D721Med (cell line): ENCODE data around the gene DNAJB12.
A peak's percentile ranks its signal among the peaks of the same experiment; 100 is the strongest.

Experiments
- DNase-seq: peaks from one replicate; pipeline ENCODE4 v3.0.0; 2011; ENCODE audit warnings: low spot score; ENCODE audit not compliant: insufficient read length
- FAIRE-seq: peaks from 2 replicates; lab custom pipeline; 2011; peaks lifted over from hg19 to GRCh38; lab: Jason Lieb, UNC
- CTCF ChIP-seq: IDR thresholded peaks from 2 replicates; pipeline ENCODE4 v1.5.1; 2012; ENCODE audit warnings: mild to moderate bottlenecking, control low read depth; ENCODE audit not compliant: insufficient read depth; ENCODE audit errors: missing control alignments

The DNAJB12 gene

GRCh38 chr10:72323771-72324191 is 30.9 kb downstream of the DNAJB12 start:
- FAIRE-seq (no peak), DNase-seq (no peak)
- TF ChIP-seq CTCF = no peak

DNA sequence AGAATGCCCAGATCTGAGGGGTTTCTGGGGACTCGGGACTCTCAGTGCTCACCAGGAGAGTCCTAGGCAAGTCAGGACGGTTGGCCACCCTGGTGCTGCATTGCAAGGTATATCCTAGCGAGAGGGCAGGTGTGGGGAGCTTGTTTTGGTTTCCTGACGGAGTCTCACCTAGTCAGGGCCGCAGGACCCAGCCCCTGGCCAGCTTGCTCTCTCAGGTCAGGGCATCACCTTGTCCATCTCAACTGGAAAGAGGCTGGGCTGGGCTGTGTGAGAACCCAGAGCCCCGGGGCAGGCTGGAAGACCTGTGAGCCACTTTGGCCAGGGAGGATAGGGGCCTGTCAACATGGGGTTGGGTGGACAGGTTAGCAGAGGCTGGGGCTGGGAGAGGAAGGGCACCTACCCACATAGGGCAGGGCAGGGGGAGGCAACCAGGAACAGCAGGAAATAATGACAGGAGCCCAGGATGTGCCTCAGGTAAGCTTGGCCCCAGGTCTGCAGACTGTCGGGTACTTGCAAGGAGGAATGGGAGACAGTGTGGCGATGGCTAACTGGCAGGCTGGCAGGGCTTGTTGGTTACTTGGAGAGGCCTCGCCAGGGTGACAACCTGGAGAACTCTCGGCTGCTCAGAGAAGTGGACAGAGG is 31.5 kb downstream of the DNAJB12 start:
- FAIRE-seq (no peak), DNase-seq (no peak)
- no peak for TF ChIP-seq CTCF

DNA sequence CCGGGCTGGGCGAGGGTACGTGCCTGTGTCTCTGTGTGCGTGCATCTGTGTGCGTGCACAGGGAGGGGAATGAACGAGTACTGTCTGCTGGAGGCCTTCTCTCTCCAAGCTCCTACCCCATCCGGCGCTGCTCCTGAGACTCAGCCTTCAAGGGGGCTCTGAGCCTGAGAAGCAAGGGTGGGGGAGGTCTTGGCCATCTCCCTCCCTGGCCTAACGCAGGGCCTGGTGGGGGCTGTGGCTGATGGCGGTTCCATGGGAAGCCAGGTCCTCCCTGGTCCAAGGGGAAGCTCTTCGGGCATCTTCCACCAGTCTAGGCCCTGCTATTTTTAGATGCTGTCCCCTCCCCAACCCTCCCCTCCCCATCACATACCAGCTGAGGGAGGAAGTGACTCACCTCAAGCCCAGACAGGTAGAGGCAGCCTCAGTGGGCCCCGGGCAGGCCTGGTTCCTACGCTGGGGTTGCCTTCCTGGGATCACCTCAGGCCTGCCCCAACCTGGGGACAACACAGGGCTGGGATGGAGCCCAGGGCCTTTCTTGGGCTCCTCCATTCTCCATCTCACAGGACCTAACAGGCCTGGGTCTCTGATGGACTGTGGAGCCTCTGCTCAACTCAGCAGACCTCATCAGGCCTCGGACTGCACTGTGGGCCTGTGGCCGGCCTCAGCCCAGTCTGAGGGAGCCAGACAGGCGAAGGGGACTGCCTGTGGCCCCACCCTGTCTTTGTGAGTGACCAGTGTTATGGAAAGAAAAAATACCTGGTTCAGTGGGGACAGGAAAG is 32.2 kb downstream of the DNAJB12 start:
- no peak for TF ChIP-seq CTCF
- DNase-seq = no peak
- FAIRE-seq = no peak

DNA sequence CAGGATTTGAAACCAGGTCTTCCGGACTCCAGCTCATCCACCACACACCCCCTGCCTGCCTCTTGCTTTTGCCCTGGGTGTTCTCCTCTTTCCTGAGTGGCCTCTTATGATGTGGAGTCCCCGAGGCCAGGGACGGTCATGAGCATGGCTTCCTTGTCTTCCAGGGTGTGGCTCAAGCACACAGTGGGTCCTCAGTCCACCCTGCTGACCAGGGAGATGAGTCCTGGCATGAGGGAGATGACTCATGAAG is 32.8 kb downstream of the DNAJB12 start:
- no peak for DNase-seq
- no peak for TF ChIP-seq CTCF
- no peak for FAIRE-seq

GRCh38 chr10:72321248-72322029 is 33.3 kb downstream of the DNAJB12 start:
- TF ChIP-seq CTCF = no peak
- FAIRE-seq (no peak), DNase-seq (no peak)

DNA sequence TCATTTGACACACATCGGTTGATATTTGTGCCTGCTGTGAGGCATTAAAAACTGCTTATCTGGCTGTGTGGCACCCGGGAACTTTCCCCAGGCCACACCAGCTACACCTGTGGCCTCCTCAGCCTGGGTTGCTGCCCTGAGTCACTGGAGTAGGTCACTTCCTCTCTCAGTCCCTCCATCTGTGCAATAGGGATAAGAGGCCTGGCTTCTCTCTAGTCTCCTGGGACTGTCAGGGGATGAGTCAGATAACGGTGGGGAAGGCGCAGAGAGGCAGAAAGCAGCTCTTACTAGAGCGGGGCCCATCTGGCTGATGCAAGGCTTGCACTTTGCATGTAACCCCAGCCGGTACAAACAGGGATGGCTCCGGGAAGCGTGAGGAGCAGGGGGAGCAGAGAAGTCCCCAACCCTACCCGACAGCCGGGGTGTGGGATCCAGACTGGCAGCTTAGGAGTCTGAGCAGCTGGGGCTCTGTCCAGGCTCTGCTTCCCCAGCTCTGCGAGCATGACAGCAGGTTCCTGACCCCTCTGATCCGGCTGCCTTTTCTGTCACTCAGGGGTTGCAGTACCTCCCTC is 34.0 kb downstream of the DNAJB12 start:
- no peak for TF ChIP-seq CTCF
- no peak for FAIRE-seq
- DNase-seq = peak; percentile 88
